HG02763 (cell line): ENCODE measurements around the gene RAB42.
A peak's percentile ranks its signal among the peaks of the same experiment; 100 is the strongest.
"Not testable (repeated sequence)": the region's sequence is repeated elsewhere in the genome, so short reads cannot be mapped to it uniquely, and the experiment has no call there.

Experiments used
- ATAC-seq: cut with Tn5 transposase; IDR thresholded peaks from one replicate; pipeline ENCODE4 v1.9.1; 2021; ENCODE audit warnings: mild to moderate bottlenecking, moderate library complexity; ENCODE audit not compliant: unreplicated experiment

Gene RAB42

GRCh38 chr1:28582248-28582615, 9.8 kb upstream of the RAB42 start:
- no peak for ATAC-seq

GRCh38 chr1:28586585-28587391, 5.3 kb upstream of the RAB42 start:
- ATAC-seq, result not testable (repeated sequence)

DNA sequence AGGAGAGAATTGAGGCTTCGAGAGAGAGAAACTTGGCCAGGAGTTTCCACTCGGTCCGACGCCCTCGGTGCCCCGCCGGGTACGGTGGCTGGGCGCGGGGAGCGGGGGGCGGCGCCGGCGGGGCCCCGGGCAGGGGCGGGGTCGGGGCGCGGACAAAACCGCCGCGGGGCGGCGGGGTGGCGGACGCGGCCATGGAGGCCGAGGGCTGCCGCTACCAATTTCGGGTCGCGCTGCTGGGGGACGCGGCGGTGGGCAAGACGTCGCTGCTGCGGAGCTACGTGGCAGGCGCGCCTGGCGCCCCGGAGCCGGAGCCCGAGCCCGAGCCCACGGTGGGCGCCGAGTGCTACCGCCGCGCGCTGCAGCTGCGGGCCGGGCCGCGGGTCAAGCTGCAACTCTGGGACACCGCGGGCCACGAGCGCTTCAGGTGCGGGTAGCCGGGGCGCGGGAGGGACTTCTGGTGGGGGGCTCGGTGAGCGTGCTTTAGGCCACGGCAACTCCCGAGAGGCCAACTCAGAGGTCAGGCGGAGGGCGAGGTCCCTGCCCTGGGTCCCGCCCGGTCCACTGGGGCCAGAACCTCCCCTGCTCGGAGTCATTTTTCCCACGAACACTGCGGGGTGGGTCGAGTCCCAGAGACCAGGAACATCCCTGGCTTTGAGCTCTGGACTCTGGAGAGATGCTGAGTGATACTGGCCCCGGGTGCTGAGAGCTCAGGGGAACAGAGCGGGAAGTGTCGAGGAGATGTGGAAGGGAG, 431 bp downstream of the RAB42 start:
- peak; percentile 61 for ATAC-seq

DNA sequence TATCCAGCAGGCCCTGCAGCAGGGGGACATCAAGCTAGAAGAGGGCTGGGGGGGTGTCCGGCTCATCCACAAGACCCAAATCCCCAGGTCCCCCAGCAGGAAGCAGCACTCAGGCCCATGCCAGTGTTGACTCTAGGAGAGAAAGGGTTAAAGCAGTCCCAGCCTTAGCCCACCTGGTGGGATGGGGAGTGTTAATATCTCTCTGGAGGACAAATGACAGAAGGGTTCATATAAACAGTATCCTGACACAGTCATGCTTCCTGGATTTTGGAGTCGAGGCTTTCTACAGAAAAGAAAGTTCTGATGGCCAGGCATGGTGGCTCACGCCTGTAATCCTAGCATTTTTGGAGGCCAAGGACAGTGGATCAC, 1.9 kb downstream of the RAB42 start:
- ATAC-seq, result not testable (repeated sequence)

DNA sequence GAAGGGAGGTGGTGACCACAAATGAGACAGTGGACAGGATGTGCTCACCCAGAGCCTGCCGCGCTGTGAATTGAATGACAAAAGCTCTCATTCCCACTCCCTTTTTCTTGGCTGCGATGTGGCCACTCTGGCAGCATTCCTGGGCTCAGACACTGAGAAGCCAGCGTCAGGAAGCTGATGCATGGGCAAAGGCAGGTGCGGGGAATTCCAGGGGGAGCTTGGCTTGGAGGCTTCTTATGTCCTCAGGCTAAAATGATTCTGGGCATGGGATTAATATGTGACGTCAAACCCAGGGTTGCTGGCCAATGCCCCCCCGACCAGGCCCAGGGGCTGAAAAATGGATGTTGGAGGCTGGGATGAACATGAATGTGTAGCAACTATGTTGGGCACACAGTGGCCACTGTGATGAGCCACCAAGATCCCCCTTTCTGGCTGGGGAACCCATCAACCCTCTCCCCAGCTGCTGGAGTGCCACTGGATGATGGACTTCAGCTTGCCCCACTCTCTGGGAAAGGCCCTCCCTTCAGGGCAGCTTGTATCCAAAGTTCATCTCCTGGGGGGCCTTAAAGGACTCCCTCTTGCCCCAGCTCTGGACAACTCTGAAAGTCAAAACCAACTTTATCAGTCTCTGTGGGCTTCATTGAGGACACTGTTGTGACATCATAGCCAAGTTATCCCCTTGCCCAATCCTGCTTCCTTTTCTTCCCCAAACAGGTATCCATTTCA, 2.8 kb downstream of the RAB42 start:
- not testable (repeated sequence) for ATAC-seq

- ATAC-seq, result no peak
Measured at GRCh38 chr1:28595412-28596191, 3.5 kb downstream of the RAB42 start.

DNA sequence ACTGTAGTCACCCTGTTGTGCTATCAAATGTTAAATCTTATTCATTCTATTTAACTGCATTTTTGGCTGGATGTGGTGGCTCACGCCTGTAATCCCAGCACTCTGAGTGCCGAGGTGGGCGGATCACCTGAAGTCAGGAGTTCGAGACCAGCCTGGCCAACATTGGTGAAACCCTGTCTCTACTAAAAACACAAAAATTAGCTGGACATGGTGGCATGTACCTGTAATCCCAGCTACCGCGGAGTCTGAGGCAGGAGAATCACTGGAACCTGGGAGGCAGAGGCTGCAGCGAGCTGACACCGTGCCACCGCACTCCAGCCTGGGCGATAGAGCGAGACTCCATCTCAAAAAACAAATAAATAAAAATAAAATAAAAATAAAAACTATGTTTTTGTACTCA, 4.2 kb downstream of the RAB42 start:
- ATAC-seq, result not testable (repeated sequence)

DNA sequence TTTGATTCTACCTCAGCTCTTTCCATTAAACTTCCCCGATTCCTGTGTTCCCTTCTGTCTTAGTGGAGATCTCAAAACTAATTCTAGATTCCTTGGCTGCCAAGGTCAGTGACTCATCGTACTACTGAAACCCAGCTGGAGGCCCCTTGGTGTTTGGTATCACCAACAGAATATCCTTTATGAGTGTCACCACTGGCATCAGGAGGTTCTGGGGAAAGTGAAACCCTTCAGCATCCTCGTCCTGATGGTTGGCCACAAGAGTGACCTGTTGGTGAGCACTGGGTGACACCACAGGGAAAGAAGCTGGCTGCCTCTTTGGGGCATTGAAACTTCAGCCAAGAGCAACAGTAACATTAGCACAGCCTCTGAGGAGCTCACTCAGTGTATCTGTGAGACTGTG, 9.6 kb downstream of the RAB42 start:
- ATAC-seq, result no peak

GRCh38 chr1:28602536-28603439, 10.7 kb downstream of the RAB42 start:
- ATAC-seq, result no peak

- ATAC-seq, result no peak
Measured at GRCh38 chr1:28604411-28604810, 12.3 kb downstream of the RAB42 start.

DNA sequence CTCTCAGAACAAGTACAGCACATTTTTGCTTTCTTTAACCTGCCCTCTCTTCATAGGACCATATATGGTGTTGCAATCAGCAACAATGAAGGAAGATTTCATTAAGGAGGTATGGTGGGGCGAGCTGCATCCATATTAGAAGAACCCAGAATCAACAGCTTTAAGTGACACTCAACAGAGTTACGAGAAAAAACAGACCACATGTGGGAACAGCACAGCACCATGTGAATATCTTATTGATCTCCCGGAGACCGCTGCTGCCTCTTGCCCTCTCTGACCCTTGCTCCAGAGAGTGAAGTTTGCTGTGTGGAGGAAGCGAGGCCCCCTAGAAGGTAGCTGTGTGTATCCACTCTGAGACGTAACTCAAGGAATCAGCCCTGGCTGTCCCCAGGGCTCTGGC, 12.9 kb downstream of the RAB42 start:
- no peak for ATAC-seq

DNA sequence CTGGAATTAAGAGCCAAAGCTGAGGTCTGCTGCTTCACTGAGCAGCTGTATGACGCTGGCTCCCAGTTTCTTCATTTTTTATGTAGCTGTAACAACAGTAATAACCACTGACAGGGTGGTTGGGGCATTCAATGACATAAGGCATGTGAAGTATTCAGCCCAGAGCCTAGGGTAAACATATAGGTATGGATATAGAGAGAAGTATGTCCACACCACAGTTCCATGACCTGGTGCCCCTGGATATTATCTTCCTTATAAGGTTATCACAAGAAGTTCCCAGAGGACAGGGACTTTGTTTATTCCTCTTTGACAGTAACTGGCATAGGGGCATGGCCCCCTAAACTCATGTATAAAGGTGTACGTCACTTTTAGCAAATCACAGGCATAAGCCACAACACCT, 14.7 kb downstream of the RAB42 start:
- no peak for ATAC-seq

- no peak for ATAC-seq
Measured at GRCh38 chr1:28613175-28613574, 21.1 kb downstream of the RAB42 start.

- no peak for ATAC-seq
Measured at GRCh38 chr1:28631713-28632112, 39.6 kb downstream of the RAB42 start.

DNA sequence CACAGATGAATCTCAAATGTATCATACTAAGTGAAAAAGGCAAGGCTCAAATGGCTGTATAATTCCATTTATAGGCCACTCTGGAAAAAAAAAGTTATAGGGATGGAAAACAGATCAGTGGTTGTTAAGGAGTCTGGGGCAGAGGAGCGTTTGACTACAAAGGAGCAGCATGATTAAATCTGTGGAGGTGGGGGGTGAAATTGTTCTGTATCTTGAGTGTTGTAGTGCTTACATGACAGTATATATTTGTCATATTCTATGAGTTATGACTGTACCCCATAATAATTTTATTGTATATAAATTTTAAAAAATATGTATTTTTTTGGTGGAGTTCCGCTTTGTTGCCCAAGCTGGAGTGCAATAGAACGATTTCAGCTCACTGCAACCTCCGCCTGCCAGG, 40.5 kb downstream of the RAB42 start:
- ATAC-seq, result no peak

GRCh38 chr1:28640766-28641165, 48.7 kb downstream of the RAB42 start:
- no peak for ATAC-seq

GRCh38 chr1:28642056-28642846, 50.2 kb downstream of the RAB42 start:
- ATAC-seq, result no peak

- peak; percentile 85 for ATAC-seq
Measured at GRCh38 chr1:28642847-28643635, 51.0 kb downstream of the RAB42 start, which contains the start of gene TAF12. Gene TAF12 (minus strand): TSS chr1:28643067. CDS start chr1:28622081, 20,986 bp downstream.
